Left lung (tissue), 10 donors: ENCODE measurements around the gene FXYD4. TPM values are rescaled to one million over a fixed set of nuclear protein-coding genes. Genes with fewer than 3 reads are reported as not detected.

Source experiments
- ATAC-seq: fragments of 200-7000 bp; cut with Tn5 transposase; one replicate; pipeline ENCODE4 v1.9.1; 2020; ENCODE audit warnings: moderate library complexity
- DNase-seq, 4 donors: peaks; one replicate each; pipeline ENCODE4 v3.0.0-alpha.2; 2013 to 2020
- H3K27ac ChIP-seq, 2 donors: fragments of 200-600 bp; sonication (generic) in 1 of 2; one replicate each; pipeline versions ENCODE4 v1.5.0 to v1.8.0; 2020 to 2021
- H3K27me3 ChIP-seq, 2 donors: fragments of 200-600 bp; sonication (generic) in 1 of 2; one replicate each; pipeline versions ENCODE4 v1.5.0 to v1.8.0; 2020 to 2021
- H3K36me3 ChIP-seq, 2 donors: fragments of 200-600 bp; sonication (generic) in 1 of 2; one replicate each; pipeline versions ENCODE4 v1.5.0 to v1.8.0; 2020 to 2021
- H3K4me1 ChIP-seq, 2 donors: fragments of 200-600 bp; one replicate each; pipeline ENCODE4 v1.8.0; 2021
- H3K4me3 ChIP-seq, 2 donors: fragments of 200-600 bp; sonication (generic) in 1 of 2; one replicate each; pipeline versions ENCODE4 v1.5.0 to v1.8.0; 2020 to 2021; ENCODE audit warnings: mild to moderate bottlenecking in 1 of 2
- H3K9me3 ChIP-seq, 2 donors: fragments of 200-600 bp; sonication (generic) in 1 of 2; one replicate each; pipeline versions ENCODE4 v1.5.0 to v1.8.0; 2020 to 2021
- CTCF ChIP-seq, 2 donors: fragments of 200-600 bp; sonication (generic) in 1 of 2; IDR thresholded peaks; one replicate each; pipeline versions ENCODE4 v1.5.0 to v1.8.0; 2021; ENCODE audit warnings: antibody characterized with exemption in 2 of 2
- intact Hi-C, 2 donors: fragments of 100-400 bp; cut with DNase I; formaldehyde crosslinking; loops; one replicate each; pipeline versions ENCODE4 v1.11.2 to v1.14.2; 2022
- polyA plus RNA-seq, 6 donors: library from polyadenylated mRNA; unstranded; fragments of 120-200 nt; gene quantifications; one replicate each; pipeline ENCODE4 v1.2.1, GENCODE V29; 2013; ENCODE audit not compliant: insufficient read length in 6 of 6
- total RNA-seq, 2 donors: library from RNA; stranded (reverse); fragmentation: NEBNext Ultra II Directional; extraction: Animal tissue kit (Norgen Biotek cat#: 25700); gene quantifications; one replicate each; pipeline ENCODE4 v1.2.1, GENCODE V29; 2021
- donor health status: DM: no; HTN: yes; CAD: no.
- donor health status: DM: no; HTN: no; CAD: no.

The FXYD4 gene
- total and polyA plus RNA-seq, 8 donors: 1.0 to 6.0 TPM; not detected in 6

- DNase-seq (no peak), ATAC-seq (no peak)
- TF ChIP-seq CTCF (IDR thresholded peaks at IDR 0.05): no peak
- Histone ChIP-seq H3K9me3 (no peaks in the 10 kb centered on the region), H3K36me3 (no peaks in the 10 kb centered on the region), H3K4me3 (no peak overlapping the region), H3K4me1 (peaks cover 0 to 5% of the 10 kb centered on the region in 2 donors), H3K27me3 (peaks cover 0 to 36% of the 10 kb centered on the region in 2 donors), H3K27ac (no peak overlapping the region)
- intact Hi-C loops: no loop called here
These were observed 20.1 kb upstream of the FXYD4 start for GRCh38 chr10:43351301-43351700.

- no peak for DNase-seq
- Histone ChIP-seq H3K4me3 (no peak overlapping the region), H3K9me3 (no peaks in the 10 kb centered on the region), H3K4me1 (peaks cover 0 to 5% of the 10 kb centered on the region in 2 donors), H3K27ac (no peak overlapping the region), H3K27me3 (peaks cover 0 to 36% of the 10 kb centered on the region in 2 donors), H3K36me3 (no peaks in the 10 kb centered on the region)
- intact Hi-C loops: no loop called here
- TF ChIP-seq CTCF (IDR thresholded peaks at IDR 0.05): no peak
- no peak for ATAC-seq
These were observed 18.5 kb upstream of the FXYD4 start for GRCh38 chr10:43352951-43353350.

GRCh38 chr10:43353495-43354329, 17.7 kb upstream of the FXYD4 start:
- Histone ChIP-seq H3K9me3 (no peaks in the 10 kb centered on the region), H3K4me1 (no peaks in the 10 kb centered on the region), H3K36me3 (no peaks in the 10 kb centered on the region), H3K27me3 (peaks cover 0 to 36% of the 10 kb centered on the region in 2 donors), H3K4me3 (no peak overlapping the region), H3K27ac (no peak overlapping the region)
- ATAC-seq (no peak), DNase-seq (no peak)
- TF ChIP-seq CTCF (IDR thresholded peaks at IDR 0.05): no peak
- intact Hi-C loops: no loop called here

- Histone ChIP-seq H3K4me3 (no peak overlapping the region), H3K9me3 (no peaks in the 10 kb centered on the region), H3K4me1 (no peaks in the 10 kb centered on the region), H3K27me3 (peaks cover 0 to 32% of the 10 kb centered on the region in 2 donors), H3K36me3 (no peaks in the 10 kb centered on the region), H3K27ac (no peak overlapping the region)
- intact Hi-C loops: no loop called here
- DNase-seq (no peak), ATAC-seq (no peak)
- no peak for TF ChIP-seq CTCF (IDR thresholded peaks at IDR 0.05)
These were observed 17.2 kb upstream of the FXYD4 start for GRCh38 chr10:43354330-43354635.

GRCh38 chr10:43354879-43355380, 16.5 kb upstream of the FXYD4 start:
- TF ChIP-seq CTCF (IDR thresholded peaks at IDR 0.05): no peak
- no peak for ATAC-seq
- intact Hi-C loops: no loop called here

More at GRCh38 chr10:43354879-43355380, 16.5 kb upstream of the FXYD4 start:
- H3K36me3 ChIP-seq: no peaks in the 10 kb centered on the region
- no peak overlapping the region for H3K27ac ChIP-seq
- H3K4me3 ChIP-seq: no peak overlapping the region
- no peaks in the 10 kb centered on the region for H3K9me3 ChIP-seq
- DNase-seq: no peak
- H3K4me1 ChIP-seq: no peaks in the 10 kb centered on the region
- peaks cover 0 to 27% of the 10 kb centered on the region in 2 donors for H3K27me3 ChIP-seq
